Measurements from ENCODE around the gene PXK. TPM values are rescaled to one million over a fixed set of nuclear protein-coding genes. Genes with fewer than 3 reads are reported as not detected.
A peak's percentile ranks its signal among the peaks of the same experiment; 100 is the strongest.
"Not testable (repeated sequence)": the region's sequence is repeated elsewhere in the genome, so short reads cannot be mapped to it uniquely, and the experiment has no call there.

PXK gene
- total RNA-seq = 100 to 1,000 TPM in 3 of 4 donors, 10 to 100 TPM in 1; 98.6 to 139 (median 123) TPM

GRCh38 chr3:58332575-58333188 is at the start of gene PXK:
Gene PXK, plus strand, starts transcription at chr3:58332892. Its CDS starts 97 bp downstream, at chr3:58332989.
- Histone ChIP-seq H3K9me3 (no peaks in the 10 kb centered on the region), H3K4me3 (replicated peaks in 1 of 3) (peak within 1 kb of the TSS; percentile 10 to 80 (median 61)), H3K27ac (peak within 1 kb of the TSS; percentile 77 to 96 (median 91)), H3K27me3 (no peaks in the 10 kb centered on the region), H3K4me1 (peaks cover 41 to 56% of the 10 kb centered on the region in 2 donors), H3K36me3 (no peaks in the 10 kb centered on the region)
- intact Hi-C loops (cut with DNase I) = loop anchor here (2.0 kb wide), 1 partner anchor 160 kb away; the partner anchor contains the start of gene KCTD6
- 0 to 20% methylated on average over 1 to 7 of the region's 79 CpGs for WGBS, 2 donors
- TF ChIP-seq POLR2A (IDR thresholded peaks at IDR 0.05) (peak; percentile 62 to 87), CTCF (IDR thresholded peaks at IDR 0.05) (peak in 2 of 6 experiments; percentile 16 to 39)
- DNase-seq = peak; percentile 85

- no peak overlapping the region for H3K4me3 ChIP-seq (replicated peaks in 1 of 3)
- H3K27me3 ChIP-seq = no peaks in the 10 kb centered on the region
- DNase-seq = no peak
- 81% methylated on average over 7 of the region's 7 CpGs for WGBS, 2 donors
- no peaks in the 10 kb centered on the region for H3K9me3 ChIP-seq
- H3K27ac ChIP-seq = no peak overlapping the region
- peaks cover 15 to 21% of the 10 kb centered on the region in 2 donors for H3K4me1 ChIP-seq
- intact Hi-C loops (cut with DNase I) = no loop called here
- no peak for TF ChIP-seq POLR2A (IDR thresholded peaks at IDR 0.05)
- no peak for TF ChIP-seq CTCF (IDR thresholded peaks at IDR 0.05)
- H3K36me3 ChIP-seq = peaks cover 7 to 8% of the 10 kb centered on the region in 2 donors
Observed at GRCh38 chr3:58285334-58285733, 47.4 kb upstream of the PXK start.

- Histone ChIP-seq H3K36me3 (peaks cover 0 to 7% of the 10 kb centered on the region in 2 donors), H3K4me1 (peaks cover 21 to 28% of the 10 kb centered on the region in 2 donors), H3K27me3 (no peaks in the 10 kb centered on the region), H3K27ac (peak overlapping the region in 2 of 3 donors; percentile 19 to 58), H3K4me3 (replicated peaks in 1 of 3) (no peak overlapping the region), H3K9me3 (no peaks in the 10 kb centered on the region)
- intact Hi-C loops (cut with DNase I) = no loop called here
- WGBS, 2 donors = 81 to 87% methylated on average over 6 of the region's 6 CpGs
- TF ChIP-seq CTCF (IDR thresholded peaks at IDR 0.05) = no peak
- TF ChIP-seq POLR2A (IDR thresholded peaks at IDR 0.05) = no peak
- DNase-seq = no peak
Observed at GRCh38 chr3:58287354-58287753, 45.3 kb upstream of the PXK start.

GRCh38 chr3:58288011-58288728 is 44.5 kb upstream of the PXK start:
- peak; percentile 52 to 62 for DNase-seq
- H3K27ac ChIP-seq = peak overlapping the region; percentile 4 to 58 (median 19)
- TF ChIP-seq POLR2A (IDR thresholded peaks at IDR 0.05) (no peak), CTCF (IDR thresholded peaks at IDR 0.05) (no peak)

GRCh38 chr3:58288964-58289613 is 43.6 kb upstream of the PXK start:
- H3K4me3 ChIP-seq (replicated peaks in 1 of 3); H3K27me3 ChIP-seq; H3K9me3 ChIP-seq; H3K36me3 ChIP-seq; intact Hi-C loops (cut with DNase I); DNase-seq: not testable (repeated sequence)
- Histone ChIP-seq H3K27ac (peak overlapping the region; percentile 19 to 36 (median 34)), H3K4me1 (peaks cover 21 to 34% of the 10 kb centered on the region in 2 donors)
- 54 to 64% methylated on average over 4 of the region's 4 CpGs for WGBS, 2 donors

More at GRCh38 chr3:58288011-58288728, 44.5 kb upstream of the PXK start:
- intact Hi-C loops (cut with DNase I) = no loop called here
- peaks cover 0 to 7% of the 10 kb centered on the region in 2 donors for H3K36me3 ChIP-seq
- H3K27me3 ChIP-seq = no peaks in the 10 kb centered on the region
- H3K9me3 ChIP-seq = no peaks in the 10 kb centered on the region
- WGBS, 2 donors = 57 to 59% methylated on average over 4 of the region's 4 CpGs
- peaks cover 21 to 34% of the 10 kb centered on the region in 2 donors for H3K4me1 ChIP-seq
- H3K4me3 ChIP-seq (replicated peaks in 1 of 3) = no peak overlapping the region

- intact Hi-C loops (cut with DNase I) = loop anchor here (10.0 kb wide), 1 partner anchor 286 kb away; the partner anchor contains the start of gene FLNB
- not testable (repeated sequence) for H3K4me3 ChIP-seq (replicated peaks in 1 of 3); DNase-seq; H3K36me3 ChIP-seq; H3K27ac ChIP-seq; H3K9me3 ChIP-seq; H3K27me3 ChIP-seq
- peaks cover 21 to 34% of the 10 kb centered on the region in 2 donors for H3K4me1 ChIP-seq
- 99% methylated on average over 17 of the region's 33 CpGs; no CpG with 5 or more reads in 1 of the 2 donors for WGBS, 2 donors
Observed at GRCh38 chr3:58290446-58290845, 42.2 kb upstream of the PXK start.
